ENCODE results near the gene HHATL. TPM values are rescaled to one million over a fixed set of nuclear protein-coding genes. Genes with fewer than 3 reads are reported as not detected.

The HHATL gene
- polyA plus RNA-seq, 1 donor from 2014 or later: not detected

DNA sequence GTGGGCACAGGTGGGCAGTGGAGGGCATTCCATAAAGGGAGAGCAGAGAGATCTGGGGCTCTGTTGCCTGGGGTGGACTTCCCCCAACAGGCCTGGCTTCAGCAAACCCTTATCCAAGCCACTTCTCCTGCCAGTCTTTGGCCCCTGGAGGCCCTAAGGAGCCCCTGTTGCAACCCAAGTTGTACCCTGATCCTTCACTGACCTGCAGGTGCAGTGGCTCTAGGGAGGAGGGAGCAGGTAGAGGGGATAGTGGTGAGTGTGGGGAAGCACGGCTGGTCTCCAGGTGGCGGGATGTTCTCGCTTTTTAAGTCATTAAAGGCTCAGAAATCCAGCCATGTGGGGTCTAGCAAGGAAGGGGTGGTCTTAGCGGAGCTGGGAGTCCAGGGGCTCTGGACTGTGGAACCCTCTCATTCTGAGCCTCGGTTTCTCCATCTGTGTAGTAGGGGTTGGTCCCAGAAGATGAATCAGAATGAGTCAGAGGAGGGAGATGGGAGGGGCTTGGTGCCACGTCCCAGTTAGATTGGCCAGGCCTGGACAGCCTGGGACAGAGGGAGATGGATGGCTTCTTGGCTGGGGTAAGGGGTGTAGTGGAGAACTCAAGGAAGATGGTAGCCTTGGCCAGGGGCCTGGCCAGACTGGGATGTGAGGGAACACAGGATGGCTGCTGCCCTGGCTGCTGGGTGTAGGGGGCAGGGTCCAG, 46.5 kb downstream of the HHATL start:
- peaks cover 2% of the 10 kb centered on the region for H3K27me3 Mint-ChIP-seq
- H3K4me3 Mint-ChIP-seq: peak overlapping the region in 1 of 4 donors; percentile 18
- H3K4me1 Mint-ChIP-seq: peaks cover 8 to 15% (median 13%) of the 10 kb centered on the region in 3 donors
- H3K27ac Mint-ChIP-seq: peak overlapping the region in 2 of 3 donors; percentile 63 to 92
- H3K36me3 Mint-ChIP-seq: no peaks in the 10 kb centered on the region
- peaks cover 0 to 1% (median 0%) of the 10 kb centered on the region in 3 donors for H3K9me3 Mint-ChIP-seq

DNA sequence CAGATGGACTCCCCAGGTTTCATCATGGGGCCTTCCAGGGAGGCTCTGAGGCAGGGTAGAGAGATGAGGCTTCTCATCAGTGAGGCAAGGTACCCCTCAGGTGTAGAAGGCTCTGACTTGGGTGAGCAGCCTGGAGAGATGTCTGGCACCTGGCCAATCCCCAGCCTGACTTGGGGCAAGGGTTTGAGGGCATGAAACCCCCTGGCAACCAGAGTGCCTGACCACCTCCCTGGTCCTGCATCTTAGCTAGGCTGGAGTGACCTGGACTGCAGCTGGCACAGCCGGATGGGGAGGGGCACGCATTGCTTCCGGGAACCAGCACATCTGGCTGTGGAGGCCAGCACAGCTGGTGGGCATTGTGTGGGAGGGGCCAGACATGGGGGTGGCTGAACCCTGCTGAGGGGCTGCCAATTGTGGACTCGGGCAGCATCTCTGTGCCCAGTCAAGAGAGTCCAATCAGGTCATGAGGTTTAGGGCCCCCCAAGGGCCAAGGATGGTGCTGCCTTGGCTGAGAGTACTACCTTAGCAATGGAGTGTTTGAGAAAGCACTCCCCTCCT, 47.2 kb downstream of the HHATL start:
- Mint-ChIP-seq H3K27ac (no peak overlapping the region), H3K27me3 (peaks cover 2% of the 10 kb centered on the region), H3K9me3 (peaks cover 0 to 1% (median 0%) of the 10 kb centered on the region in 3 donors), H3K4me1 (peaks cover 8 to 15% (median 13%) of the 10 kb centered on the region in 3 donors), H3K4me3 (peak overlapping the region in 3 of 4 donors; percentile 29 to 58 (median 31)), H3K36me3 (no peaks in the 10 kb centered on the region)

DNA sequence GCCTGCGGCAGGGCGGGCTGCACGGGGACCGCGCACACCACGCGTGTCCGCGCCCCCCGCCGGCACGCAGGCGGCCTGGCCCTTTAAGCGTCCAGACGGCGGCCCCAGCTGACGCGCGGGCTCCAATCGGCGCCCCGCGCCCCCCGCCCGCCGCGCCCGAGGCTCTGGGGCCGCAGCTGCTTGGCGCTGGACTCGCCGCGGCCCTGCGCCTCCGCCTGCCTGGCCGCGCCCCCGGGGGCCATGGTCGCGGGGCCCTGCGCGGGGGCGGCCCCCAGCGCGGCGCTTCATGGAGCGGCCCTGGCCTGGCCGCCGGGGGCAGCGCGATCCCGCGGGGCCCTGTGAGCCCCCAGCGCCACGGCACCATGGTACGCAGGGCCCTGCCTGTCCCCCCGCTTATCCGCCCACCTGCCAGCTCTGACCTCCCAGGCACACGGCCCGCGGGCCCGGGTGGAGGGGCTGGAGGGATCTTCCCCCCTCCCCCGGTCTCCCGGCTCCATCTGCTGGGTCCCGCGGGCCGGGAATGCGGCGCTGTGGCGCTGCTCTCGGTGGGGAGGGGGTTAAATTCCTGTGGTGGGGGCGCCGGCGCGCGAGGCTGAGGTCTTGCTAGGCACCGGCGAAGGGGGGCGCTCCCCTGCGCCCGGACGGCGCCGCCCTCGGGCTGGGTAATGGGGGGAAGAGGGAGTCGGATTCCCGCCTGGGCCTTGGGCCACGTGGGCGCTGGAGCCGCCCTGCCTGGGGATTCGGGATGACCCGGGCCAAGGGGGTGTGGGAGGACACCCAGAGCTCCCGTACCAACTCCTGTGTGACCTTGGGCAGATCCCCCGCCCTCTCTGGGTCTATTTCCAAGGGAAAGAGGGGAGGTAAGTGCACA, 48.0 kb downstream of the HHATL start:
- peaks cover 2% of the 10 kb centered on the region for H3K27me3 Mint-ChIP-seq
- peak overlapping the region in 3 of 4 donors; percentile 31 to 58 (median 50) for H3K4me3 Mint-ChIP-seq
- no peak overlapping the region for H3K27ac Mint-ChIP-seq
- peaks cover 8 to 15% (median 13%) of the 10 kb centered on the region in 3 donors for H3K4me1 Mint-ChIP-seq
- no peaks in the 10 kb centered on the region for H3K36me3 Mint-ChIP-seq
- peaks cover 0 to 1% (median 0%) of the 10 kb centered on the region in 3 donors for H3K9me3 Mint-ChIP-seq

DNA sequence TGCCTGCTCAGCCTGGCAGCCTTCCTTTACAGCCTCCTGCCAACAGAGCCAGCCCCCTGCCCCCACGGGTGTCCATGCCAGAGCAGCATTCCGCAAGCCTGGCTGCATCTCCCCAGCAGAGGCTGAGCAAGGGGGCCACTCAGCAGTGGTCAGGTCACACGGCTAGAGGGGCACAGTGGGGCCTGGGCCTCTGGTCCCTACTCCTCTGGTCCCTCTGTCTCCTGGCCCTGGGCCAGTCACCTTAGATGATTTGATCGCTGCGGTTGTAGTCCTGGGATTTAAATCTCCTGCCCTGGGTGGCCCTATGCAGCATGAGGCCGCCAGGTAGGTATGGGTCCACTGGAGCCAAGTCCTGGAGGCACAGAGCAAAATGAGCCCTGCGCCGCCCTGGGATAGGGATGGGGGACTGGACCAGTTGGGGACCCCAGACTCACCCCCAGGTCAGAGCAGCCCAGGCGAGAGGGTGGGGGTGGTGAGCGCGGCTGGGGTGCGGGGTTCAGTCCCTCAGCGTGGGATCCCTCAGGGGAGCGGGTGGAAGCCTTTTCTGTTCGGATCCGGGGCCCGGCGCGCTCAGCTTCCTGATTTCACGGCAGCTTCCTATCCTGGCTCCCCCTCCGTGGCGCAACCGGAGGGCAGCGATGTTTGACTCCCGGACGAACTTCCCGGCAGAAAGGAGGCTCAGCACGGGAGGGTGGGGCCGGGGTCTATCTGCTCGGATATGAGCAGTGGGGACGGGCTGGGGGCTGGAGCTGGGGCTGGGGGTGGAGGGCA, 48.9 kb downstream of the HHATL start, which contains the start of gene ZBTB47:
Gene ZBTB47, plus strand, starts transcription at position 138 of the 771 bp plus-strand sequence. CDS start 4,659 bp downstream, outside the sequence.
- no peaks in the 10 kb centered on the region for H3K36me3 Mint-ChIP-seq
- H3K4me3 Mint-ChIP-seq: peak within 1 kb of the TSS; percentile 28 to 94 (median 84)
- peaks cover 0 to 1% (median 0%) of the 10 kb centered on the region in 3 donors for H3K9me3 Mint-ChIP-seq
- peak within 1 kb of the TSS in 1 of 3 donors; percentile 47 for H3K27ac Mint-ChIP-seq
- H3K4me1 Mint-ChIP-seq: peaks cover 8 to 15% (median 13%) of the 10 kb centered on the region in 3 donors
- peaks cover 2% of the 10 kb centered on the region for H3K27me3 Mint-ChIP-seq

DNA sequence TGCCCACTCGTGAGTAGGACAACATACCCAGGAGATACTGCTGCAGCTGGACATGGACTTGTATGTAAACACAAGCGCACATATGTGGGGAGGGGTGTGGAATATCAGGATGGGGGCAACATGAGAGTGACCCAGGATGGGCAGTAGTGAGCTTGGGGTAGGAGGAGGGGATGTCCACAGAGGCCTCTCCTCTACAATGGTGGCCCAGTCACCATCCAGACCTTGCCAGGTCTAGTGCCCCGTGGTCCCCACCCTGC, 49.4 kb downstream of the HHATL start:
- H3K4me1 Mint-ChIP-seq: peaks cover 8 to 15% (median 13%) of the 10 kb centered on the region in 3 donors
- peak overlapping the region; percentile 28 to 94 (median 70) for H3K4me3 Mint-ChIP-seq
- peaks cover 0 to 1% (median 0%) of the 10 kb centered on the region in 3 donors for H3K9me3 Mint-ChIP-seq
- no peaks in the 10 kb centered on the region for H3K36me3 Mint-ChIP-seq
- H3K27ac Mint-ChIP-seq: no peak overlapping the region
- H3K27me3 Mint-ChIP-seq: peaks cover 2% of the 10 kb centered on the region

DNA sequence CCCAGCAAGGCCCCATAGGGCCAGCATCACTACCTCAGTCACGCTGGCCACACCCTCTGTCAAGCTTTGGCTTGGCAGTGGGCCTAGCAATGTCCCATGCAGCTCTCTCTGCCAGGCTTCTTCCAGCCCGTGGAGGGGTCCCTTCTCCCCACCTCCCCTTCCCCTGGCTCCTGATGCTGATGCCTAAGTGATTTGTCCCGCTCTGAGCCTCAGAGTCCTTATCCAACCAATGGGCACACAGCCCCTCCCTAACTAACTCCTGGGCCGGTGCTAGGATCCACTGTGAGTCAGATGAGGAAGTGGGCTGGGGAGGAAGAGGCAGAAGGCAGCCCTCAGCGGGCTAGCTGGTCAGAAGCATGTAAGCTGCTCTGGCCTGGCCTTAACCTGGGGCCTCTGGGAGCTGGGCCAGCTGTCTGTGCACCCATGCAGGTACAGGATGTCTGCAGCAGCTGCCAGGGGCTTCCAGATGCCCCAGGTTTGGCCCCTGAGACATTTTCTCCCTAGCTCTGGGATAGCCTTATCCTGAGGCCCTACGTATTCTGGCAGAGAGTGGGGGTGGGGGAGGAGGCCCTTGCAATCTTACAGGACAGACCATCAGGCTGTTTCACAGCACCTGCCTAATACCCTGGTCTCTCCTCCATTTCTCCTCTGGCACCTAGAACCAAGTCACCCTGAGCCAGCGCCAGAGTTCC, 49.8 kb downstream of the HHATL start:
- Mint-ChIP-seq H3K4me3 (peak overlapping the region; percentile 28 to 94 (median 70)), H3K4me1 (peaks cover 8 to 15% (median 13%) of the 10 kb centered on the region in 3 donors), H3K9me3 (peaks cover 0 to 1% (median 0%) of the 10 kb centered on the region in 3 donors), H3K27ac (no peak overlapping the region), H3K27me3 (peaks cover 2% of the 10 kb centered on the region), H3K36me3 (peaks cover 2% of the 10 kb centered on the region)

DNA sequence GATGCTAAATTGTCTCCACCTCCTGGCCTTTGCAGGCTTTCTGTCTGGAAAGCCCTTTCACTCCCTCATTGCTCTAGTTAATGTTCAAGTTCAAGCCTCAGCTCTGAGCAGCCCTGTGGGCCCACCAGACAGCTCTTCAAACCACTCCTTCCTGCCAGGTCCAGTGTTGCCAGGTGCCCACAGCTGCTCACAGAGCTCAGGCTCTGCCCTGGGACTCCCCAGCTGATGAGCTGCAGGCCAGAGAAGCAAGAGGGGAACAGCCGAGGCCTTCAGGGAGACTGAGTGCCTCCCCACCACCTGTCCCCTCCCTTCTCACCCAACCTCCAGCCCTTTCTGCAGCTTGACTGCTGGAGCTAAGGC, 50.4 kb downstream of the HHATL start:
- Mint-ChIP-seq H3K27me3 (peaks cover 2% of the 10 kb centered on the region), H3K36me3 (peaks cover 2% of the 10 kb centered on the region), H3K9me3 (peaks cover 0 to 1% (median 0%) of the 10 kb centered on the region in 3 donors), H3K27ac (no peak overlapping the region), H3K4me1 (peaks cover 6 to 15% (median 13%) of the 10 kb centered on the region in 3 donors), H3K4me3 (peak overlapping the region in 1 of 4 donors; percentile 5)

DNA sequence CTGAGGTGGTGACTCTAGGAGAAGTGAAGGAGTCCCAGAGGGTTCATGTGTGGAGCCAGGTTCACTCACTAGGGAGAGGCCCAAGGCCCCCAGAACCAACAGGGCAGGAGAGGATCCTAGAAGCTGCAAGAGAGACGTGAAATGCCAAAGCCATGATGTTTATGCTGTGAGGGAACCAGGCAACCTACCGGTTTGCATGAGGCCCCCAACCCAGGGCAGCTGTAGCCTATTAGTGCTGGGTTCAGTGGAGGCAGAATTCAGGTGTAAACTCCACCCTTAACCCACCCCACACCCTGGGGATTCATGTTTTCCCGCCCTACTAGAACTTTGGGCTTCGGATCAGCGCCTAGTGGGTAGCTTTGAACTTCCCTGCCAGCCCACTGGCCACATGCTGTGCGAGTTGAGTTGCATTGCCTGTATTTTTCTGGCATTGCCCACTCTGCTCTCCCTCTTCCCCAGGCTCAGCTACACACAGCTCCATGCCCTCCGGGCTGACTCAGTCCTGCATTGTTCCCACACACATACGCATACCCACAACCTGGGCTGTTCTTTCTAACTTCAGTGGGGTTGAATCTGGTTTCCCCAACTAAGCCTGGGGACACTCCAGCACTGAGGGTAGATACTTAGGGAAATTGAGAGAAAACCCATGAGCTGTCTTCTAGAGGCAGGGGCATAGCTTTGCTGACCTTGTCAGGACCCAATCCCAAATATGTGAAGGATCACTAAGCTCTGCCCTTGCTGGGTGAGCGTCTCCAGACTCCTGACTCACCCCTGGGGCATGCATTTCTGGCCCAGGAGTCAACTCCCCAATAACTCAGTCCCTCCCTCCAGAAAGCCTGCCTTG, 51.1 kb downstream of the HHATL start:
- Mint-ChIP-seq H3K4me1 (peaks cover 6 to 15% (median 13%) of the 10 kb centered on the region in 3 donors), H3K9me3 (peaks cover 0 to 1% (median 0%) of the 10 kb centered on the region in 3 donors), H3K4me3 (no peak overlapping the region), H3K27me3 (peaks cover 2% of the 10 kb centered on the region), H3K36me3 (peaks cover 2% of the 10 kb centered on the region), H3K27ac (no peak overlapping the region)

DNA sequence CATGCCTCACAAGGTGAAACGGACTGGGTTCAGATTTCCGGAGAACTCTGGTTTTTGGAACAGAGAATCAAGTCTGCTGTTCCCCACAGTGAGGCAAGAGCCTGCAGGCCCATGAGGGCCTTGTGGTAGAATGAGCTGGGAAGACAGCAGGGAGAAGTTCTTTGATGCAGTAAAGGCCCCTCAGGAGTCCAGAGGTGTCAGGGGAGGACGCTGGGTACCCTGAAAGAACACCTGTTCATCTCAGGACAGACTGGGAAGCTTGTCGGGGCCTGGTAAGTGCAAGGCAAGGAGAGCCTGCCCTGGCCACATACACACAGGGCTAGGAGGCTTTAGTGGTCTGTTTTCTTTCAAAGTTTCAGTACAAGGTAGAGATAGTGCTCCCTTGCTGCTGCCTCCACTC, 52.8 kb downstream of the HHATL start:
- Mint-ChIP-seq H3K4me1 (peaks cover 6 to 15% (median 13%) of the 10 kb centered on the region in 3 donors), H3K9me3 (peaks cover 0 to 1% (median 0%) of the 10 kb centered on the region in 3 donors), H3K36me3 (peaks cover 2% of the 10 kb centered on the region), H3K4me3 (no peak overlapping the region), H3K27ac (no peak overlapping the region), H3K27me3 (peaks cover 2% of the 10 kb centered on the region)

DNA sequence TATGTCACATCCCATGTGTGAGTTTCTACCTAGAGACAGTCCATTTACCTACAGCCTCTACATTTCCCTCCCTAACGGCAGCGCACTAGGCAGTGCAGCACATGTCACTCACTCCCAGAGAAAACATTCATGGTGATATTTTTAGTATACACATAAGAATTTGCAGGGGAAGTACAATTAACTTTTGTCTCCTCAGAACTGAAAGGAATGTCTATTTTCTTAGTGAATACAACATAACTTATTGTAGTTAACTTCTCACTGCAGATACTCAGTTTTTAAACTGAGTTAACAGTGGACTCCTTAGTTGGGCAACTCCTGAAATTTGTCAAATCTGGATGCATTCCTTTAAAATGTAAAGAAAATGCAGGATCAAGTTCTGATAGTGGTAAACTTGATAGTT, 53.6 kb downstream of the HHATL start:
- Mint-ChIP-seq H3K4me3 (no peak overlapping the region), H3K27me3 (peaks cover 2% of the 10 kb centered on the region), H3K4me1 (peaks cover 6 to 15% (median 13%) of the 10 kb centered on the region in 3 donors), H3K27ac (peak overlapping the region in 1 of 3 donors; percentile 22), H3K9me3 (peaks cover 0 to 1% (median 0%) of the 10 kb centered on the region in 3 donors), H3K36me3 (peaks cover 6% of the 10 kb centered on the region)

DNA sequence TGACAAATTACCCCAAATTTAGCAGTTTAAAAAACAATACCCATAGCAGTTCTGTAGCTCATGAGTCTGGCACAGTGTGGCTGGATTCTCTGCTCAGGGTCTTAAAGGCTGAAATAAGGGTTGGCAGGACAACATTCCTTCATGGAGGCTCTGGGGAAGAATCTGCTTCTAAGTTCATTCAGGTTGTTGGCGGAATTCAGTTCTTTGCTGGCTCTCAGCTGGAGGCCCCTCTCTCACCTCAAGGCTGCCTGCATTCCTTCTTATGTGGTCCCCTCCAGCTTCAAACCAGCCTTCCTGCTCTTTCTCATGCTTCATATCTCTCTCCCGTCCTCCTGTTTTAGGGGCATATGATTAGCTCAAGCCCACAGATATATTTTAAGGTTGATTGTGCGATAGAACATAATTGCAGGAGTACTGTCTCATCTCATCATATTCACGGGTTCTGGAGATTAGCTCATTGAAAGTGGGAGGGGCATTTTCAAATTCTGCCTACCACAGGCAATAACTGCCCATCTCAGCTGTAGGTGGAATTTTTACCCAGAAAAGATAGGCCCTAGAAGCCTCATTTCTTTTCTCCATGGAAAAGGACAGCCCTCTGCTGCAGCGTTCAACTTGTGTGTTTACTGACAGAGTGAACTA, 54.7 kb downstream of the HHATL start:
- H3K27ac Mint-ChIP-seq: no peak overlapping the region
- no peak overlapping the region for H3K4me3 Mint-ChIP-seq
- peaks cover 4 to 12% (median 7%) of the 10 kb centered on the region in 3 donors for H3K4me1 Mint-ChIP-seq
- H3K9me3 Mint-ChIP-seq: no peaks in the 10 kb centered on the region
- no peaks in the 10 kb centered on the region for H3K27me3 Mint-ChIP-seq
- peaks cover 6% of the 10 kb centered on the region for H3K36me3 Mint-ChIP-seq

All from IgD-negative memory B cell (primary cell).